Measurements from ENCODE around the gene APOL1.

Gene APOL1

DNA sequence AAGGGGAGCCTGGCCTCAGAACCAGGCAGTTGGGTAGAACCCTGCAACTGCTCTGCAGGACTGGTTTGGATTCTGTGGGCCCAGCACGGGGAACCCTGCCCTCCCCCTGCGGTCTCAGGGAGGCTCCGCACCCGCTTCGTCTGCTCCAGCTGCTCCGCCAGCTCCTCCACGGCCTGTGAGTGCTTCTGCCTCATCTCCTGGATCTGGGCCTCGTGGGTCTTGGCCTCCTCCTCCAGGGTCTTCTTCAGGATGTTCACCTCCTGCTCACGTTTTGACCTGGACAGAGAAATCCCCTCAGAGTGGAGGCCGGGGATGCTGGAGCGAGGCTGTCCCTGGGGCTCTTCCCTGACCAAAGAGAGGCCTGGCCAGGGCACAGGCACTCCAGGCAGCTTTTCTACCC, 41.9 kb downstream of the APOL1 start:
- in situ Hi-C loops (cut with MboI; ENCODE audit: low pct_unique_long_range_greater_than_20kb, low sequenced_read_pairs, unreplicated experiment): no loop called here
- no peak for TF ChIP-seq CTCF (IDR thresholded peaks at IDR 0.05; ENCODE audit: extremely low read depth, insufficient read depth, missing control alignments)
- no peak for DNase-seq (ENCODE audit: low spot score)

DNA sequence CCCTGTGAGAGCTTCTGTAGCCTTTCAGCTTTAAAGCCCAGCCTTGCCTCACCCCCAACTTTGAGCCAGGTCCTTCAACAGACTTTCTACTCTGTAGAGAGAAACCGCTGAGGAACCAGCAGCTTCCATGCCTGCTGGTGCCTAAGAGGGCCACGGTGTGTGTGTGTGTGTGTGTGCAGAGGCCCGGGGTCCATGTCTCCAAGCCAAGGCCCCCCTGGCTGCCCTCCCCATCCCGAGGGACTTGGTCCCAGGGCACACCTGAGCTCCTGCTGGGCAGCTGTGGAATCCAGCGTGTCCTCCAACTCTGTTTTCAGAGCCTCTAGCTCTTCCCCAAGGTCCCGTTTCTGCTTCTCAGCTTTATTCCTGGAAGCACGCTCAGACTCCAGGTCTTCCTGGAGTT, 42.3 kb downstream of the APOL1 start:
- no peak for DNase-seq (ENCODE audit: low spot score)
- TF ChIP-seq CTCF (IDR thresholded peaks at IDR 0.05; ENCODE audit: extremely low read depth, insufficient read depth, missing control alignments): no peak
- in situ Hi-C loops (cut with MboI; ENCODE audit: low pct_unique_long_range_greater_than_20kb, low sequenced_read_pairs, unreplicated experiment): no loop called here

DNA sequence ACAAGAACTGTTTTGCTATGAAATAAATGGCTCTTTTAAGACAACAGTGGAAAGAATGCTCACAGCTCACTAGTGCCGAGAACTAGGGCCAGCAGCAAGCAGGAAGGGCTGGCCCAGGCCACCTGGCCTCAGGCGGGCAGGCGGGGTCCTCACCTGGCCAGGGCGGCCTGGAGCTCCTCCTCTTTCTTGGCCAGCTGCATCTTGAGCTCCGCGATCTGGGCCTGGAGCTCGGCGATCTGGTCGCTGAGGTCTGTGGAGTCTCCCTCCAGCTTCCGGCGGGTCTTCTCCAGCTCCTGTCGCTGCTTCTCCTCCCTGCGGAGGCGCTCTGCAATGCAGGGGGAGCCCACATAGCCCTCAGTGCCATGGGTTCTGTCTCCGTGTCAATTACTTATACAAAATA, 43.8 kb downstream of the APOL1 start:
- TF ChIP-seq CTCF (IDR thresholded peaks at IDR 0.05; ENCODE audit: extremely low read depth, insufficient read depth, missing control alignments): no peak
- no peak for DNase-seq (ENCODE audit: low spot score)
- in situ Hi-C loops (cut with MboI; ENCODE audit: low pct_unique_long_range_greater_than_20kb, low sequenced_read_pairs, unreplicated experiment): no loop called here

DNA sequence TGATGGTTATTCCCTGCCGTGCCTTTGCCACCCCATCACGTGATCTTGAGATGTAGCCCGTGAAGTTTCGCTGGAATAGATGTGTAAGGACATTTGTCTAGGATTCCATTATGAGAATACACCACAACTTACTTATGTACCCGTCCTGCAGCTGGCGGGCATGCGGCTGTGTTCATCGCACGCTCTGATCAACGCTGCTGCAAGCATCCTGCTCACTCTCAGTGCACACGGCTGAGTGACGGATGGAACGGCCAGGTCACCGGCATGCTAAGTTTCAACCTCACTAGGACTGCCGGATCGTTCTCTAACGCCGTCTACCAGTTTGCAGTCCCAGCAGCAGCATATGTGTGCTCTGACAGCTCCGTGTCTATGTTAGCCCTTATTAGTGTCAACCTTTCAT, 44.6 kb downstream of the APOL1 start:
- no peak for DNase-seq (ENCODE audit: low spot score)
- in situ Hi-C loops (cut with MboI; ENCODE audit: low pct_unique_long_range_greater_than_20kb, low sequenced_read_pairs, unreplicated experiment): no loop called here

GRCh38 chr22:36298118-36298517, 45.2 kb downstream of the APOL1 start:
- in situ Hi-C loops (cut with MboI; ENCODE audit: low pct_unique_long_range_greater_than_20kb, low sequenced_read_pairs, unreplicated experiment): no loop called here
- TF ChIP-seq CTCF (IDR thresholded peaks at IDR 0.05; ENCODE audit: extremely low read depth, insufficient read depth, missing control alignments): no peak

More for the DNA sequence above, 44.6 kb downstream of the APOL1 start:
- TF ChIP-seq CTCF (IDR thresholded peaks at IDR 0.05; ENCODE audit: extremely low read depth, insufficient read depth, missing control alignments): no peak

DNA sequence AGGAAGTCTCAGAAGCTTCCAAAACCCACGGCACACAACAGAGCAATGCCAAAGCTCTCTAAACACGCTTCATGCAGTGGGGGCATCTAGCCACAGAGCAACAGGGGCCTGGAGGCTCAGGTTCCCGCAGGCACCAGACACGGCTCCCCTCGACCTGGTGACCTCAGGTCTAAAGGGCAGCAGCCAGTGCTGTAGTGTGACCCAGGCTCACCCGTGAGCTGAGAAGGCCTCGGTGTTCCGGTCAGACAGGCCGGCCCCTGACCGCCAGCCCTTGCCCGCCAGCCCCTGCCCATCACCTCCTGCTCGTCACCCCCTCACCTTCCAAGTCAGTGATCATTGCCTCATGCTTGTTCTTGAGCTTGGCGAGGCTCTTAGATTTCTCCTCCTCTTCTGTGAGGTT, 45.7 kb downstream of the APOL1 start:
- TF ChIP-seq CTCF (IDR thresholded peaks at IDR 0.05; ENCODE audit: extremely low read depth, insufficient read depth, missing control alignments): no peak
- DNase-seq (ENCODE audit: low spot score): no peak
- in situ Hi-C loops (cut with MboI; ENCODE audit: low pct_unique_long_range_greater_than_20kb, low sequenced_read_pairs, unreplicated experiment): no loop called here

More at GRCh38 chr22:36298118-36298517, 45.2 kb downstream of the APOL1 start:
- DNase-seq (ENCODE audit: low spot score): no peak

- in situ Hi-C loops (cut with MboI; ENCODE audit: low pct_unique_long_range_greater_than_20kb, low sequenced_read_pairs, unreplicated experiment): no loop called here
- TF ChIP-seq CTCF (IDR thresholded peaks at IDR 0.05; ENCODE audit: extremely low read depth, insufficient read depth, missing control alignments): no peak
- DNase-seq (ENCODE audit: low spot score): no peak
Observed at GRCh38 chr22:36299295-36299694, 46.4 kb downstream of the APOL1 start.
